CD4-positive, alpha-beta T cell (primary cell): ENCODE measurements around the gene ACAD10. TPM values are rescaled to one million over a fixed set of nuclear protein-coding genes. Genes with fewer than 3 reads are reported as not detected.

Source experiments
- ATAC-seq: fragments of 200-7000 bp; cut with Tn5 transposase; one replicate; pipeline ENCODE4 v1.10.0; 2022; ENCODE audit warnings: mild to moderate bottlenecking; ENCODE audit not compliant: poor library complexity
- CTCF ChIA-PET: fragments of 350-600 bp; sonication (Branson Sonifier 250); formaldehyde crosslinking; loops from one replicate; lab custom pipeline; 2021; ENCODE audit warnings: antibody characterized with exemption, inconsistent platforms; lab: Charles Lee
- POLR2A ChIA-PET: fragments of 350-600 bp; sonication (Branson Sonifier 250); formaldehyde crosslinking; loops from one replicate; lab custom pipeline; 2021; ENCODE audit warnings: antibody characterized with exemption, inconsistent platforms; lab: Charles Lee
- DNase-seq, 14 experiments: peaks; one replicate each; pipeline ENCODE4 v3.0.0-alpha.2; 2013 to 2020; ENCODE audit warnings: mixed read lengths in 2 of 14
- H3K27ac ChIP-seq, 2 donors: one replicate each; pipeline versions ENCODE4 v1.5.1 to v1.7.0; 2013; ENCODE audit warnings: low read length in 2 of 2, low read depth in 1 of 2, mild to moderate bottlenecking in 1 of 2
- H3K27me3 ChIP-seq, 2 experiments: 1 replicate in 1 of 2; 2 replicates in 1 of 2; pipeline versions ENCODE4 v1.6.1 to v1.7.0; 2013; ENCODE audit warnings: low read length in 2 of 2, control low read depth in 1 of 2, mild to moderate bottlenecking in 1 of 2, moderate library complexity in 1 of 2; ENCODE audit not compliant: insufficient read depth in 2 of 2, control insufficient read depth in 1 of 2
- H3K36me3 ChIP-seq: one replicate; pipeline ENCODE4 v1.6.1; 2013; ENCODE audit warnings: low read length, control low read depth; ENCODE audit not compliant: insufficient read depth
- H3K4me1 ChIP-seq: one replicate; pipeline ENCODE4 v1.6.1; 2013; ENCODE audit warnings: low read length, control low read depth; ENCODE audit not compliant: insufficient read depth
- H3K4me3 ChIP-seq: one replicate; pipeline ENCODE4 v1.5.1; 2013; ENCODE audit warnings: mild to moderate bottlenecking, low read length, moderate library complexity
- H3K9me3 ChIP-seq, 2 experiments: 1 replicate in 1 of 2; 2 replicates in 1 of 2; pipeline versions ENCODE4 v1.6.1 to v1.7.0; 2013; ENCODE audit warnings: low read length in 2 of 2, mild to moderate bottlenecking in 2 of 2, control low read depth in 1 of 2, moderate library complexity in 1 of 2; ENCODE audit not compliant: control insufficient read depth in 1 of 2, insufficient read depth in 1 of 2
- H3K27ac Mint-ChIP-seq: one replicate; pipeline ENCODE4 v1.8.0; 2020; ENCODE audit warnings: mixed read lengths
- H3K27me3 Mint-ChIP-seq: one replicate; pipeline ENCODE4 v1.8.0; 2021; ENCODE audit warnings: mixed read lengths
- H3K36me3 Mint-ChIP-seq: one replicate; pipeline ENCODE4 v1.8.0; 2021; ENCODE audit warnings: low read depth, mixed read lengths
- H3K4me1 Mint-ChIP-seq: one replicate; pipeline ENCODE4 v1.8.0; 2021; ENCODE audit warnings: low read depth, mixed read lengths
- H3K4me3 Mint-ChIP-seq: one replicate; pipeline ENCODE4 v1.8.0; 2020; ENCODE audit warnings: mild to moderate bottlenecking, mixed read lengths
- H3K9me3 Mint-ChIP-seq: one replicate; pipeline ENCODE4 v1.8.0; 2020; ENCODE audit warnings: mixed read lengths
- CTCF ChIP-seq: fragments of 200-600 bp; IDR thresholded peaks from one replicate; pipeline ENCODE4 v1.8.0; 2022; ENCODE audit warnings: antibody characterized with exemption, mild to moderate bottlenecking
- intact Hi-C, 2 experiments: fragments of 100-400 bp; cut with DNase I in 1 of 2; cut with micrococcal nuclease in 1 of 2; formaldehyde crosslinking; loops; one replicate each; pipeline versions ENCODE4 v1.15.1 to v1.9.0; 2023 to 2025; cut with DNase I, micrococcal nuclease
- total RNA-seq, 174 experiments: library from RNA in 2 of 174; stranded (reverse) in 2 of 174; gene quantifications; one replicate each; pipeline ENCODE4 v1.2.3 and lab custom pipeline; 2021 to 2026

The ACAD10 gene
- total RNA-seq, 2 experiments from 2014 or later = 15.8 to 17.4 TPM

- Mint-ChIP-seq H3K4me3 (no peak overlapping the region), H3K27me3 (no peaks in the 10 kb centered on the region), H3K4me1 (no peaks in the 10 kb centered on the region), H3K9me3 (no peaks in the 10 kb centered on the region), H3K27ac (no peak overlapping the region), H3K36me3 (no peaks in the 10 kb centered on the region)
- intact Hi-C loops = no loop called here
- Histone ChIP-seq H3K9me3 (no peaks in the 10 kb centered on the region), H3K27me3 (peaks cover 0 to 3% of the 10 kb centered on the region in 2 experiments), H3K36me3 (no peaks in the 10 kb centered on the region), H3K4me1 (peaks cover 10% of the 10 kb centered on the region), H3K27ac (no peak overlapping the region), H3K4me3 (no peak overlapping the region)
- POLR2A ChIA-PET = no interaction called here
- TF ChIP-seq CTCF = no peak
- DNase-seq = peak in 3 of 14 experiments; percentile 28 to 66 (median 64)
- CTCF ChIA-PET = no interaction called here
- no peak for ATAC-seq
Observed at GRCh38 chr12:111775205-111776193, 89.6 kb downstream of the ACAD10 start.

DNA sequence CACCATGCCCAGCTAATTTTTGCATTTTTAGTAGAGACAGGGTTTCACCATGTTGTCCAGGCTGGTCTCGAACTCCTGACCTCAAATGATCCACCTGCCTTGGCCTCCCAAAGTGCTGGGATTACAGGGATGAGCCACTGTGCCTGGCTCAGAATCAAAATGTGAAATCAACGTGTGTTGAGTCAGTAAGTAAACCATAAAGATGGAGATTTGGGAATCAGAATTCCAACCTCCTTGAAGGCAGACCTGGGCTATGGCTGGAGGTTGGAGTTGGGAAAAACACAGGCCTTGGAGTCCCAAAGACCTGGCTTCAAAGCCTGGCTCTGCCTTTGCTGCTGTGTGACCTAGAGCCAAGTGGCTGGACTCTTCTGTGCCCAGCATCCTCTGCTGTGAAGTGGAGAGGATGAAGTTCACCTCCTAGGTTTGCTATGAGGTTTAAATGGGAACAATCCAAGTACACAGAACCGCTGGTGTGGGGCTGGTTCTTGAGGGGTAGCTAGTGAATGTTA is 91.0 kb downstream of the ACAD10 start:
- ChIA-PET POLR2A (no interaction called here), CTCF (no interaction called here)
- DNase-seq (no peak), ATAC-seq (no peak)
- Histone ChIP-seq H3K4me1 (peaks cover 10% of the 10 kb centered on the region), H3K36me3 (no peaks in the 10 kb centered on the region), H3K4me3 (no peak overlapping the region), H3K9me3 (peaks cover 4 to 5% of the 10 kb centered on the region in 2 experiments), H3K27ac (no peak overlapping the region), H3K27me3 (peaks cover 0 to 3% of the 10 kb centered on the region in 2 experiments)
- TF ChIP-seq CTCF = no peak
- intact Hi-C loops = no loop called here
- no peaks in the 10 kb centered on the region for H3K9me3 Mint-ChIP-seq
- no peak overlapping the region for H3K27ac Mint-ChIP-seq
- no peak overlapping the region for H3K4me3 Mint-ChIP-seq
- H3K36me3 Mint-ChIP-seq = no peaks in the 10 kb centered on the region
- H3K27me3 Mint-ChIP-seq = no peaks in the 10 kb centered on the region
- H3K4me1 Mint-ChIP-seq = no peaks in the 10 kb centered on the region

- CTCF ChIA-PET = no interaction called here
- intact Hi-C loops = no loop called here
- Histone ChIP-seq H3K4me1 (peaks cover 10% of the 10 kb centered on the region), H3K9me3 (peaks cover 4 to 5% of the 10 kb centered on the region in 2 experiments), H3K27me3 (peaks cover 0 to 3% of the 10 kb centered on the region in 2 experiments), H3K27ac (no peak overlapping the region), H3K36me3 (no peaks in the 10 kb centered on the region), H3K4me3 (no peak overlapping the region)
- Mint-ChIP-seq H3K4me1 (no peaks in the 10 kb centered on the region), H3K36me3 (no peaks in the 10 kb centered on the region), H3K9me3 (no peaks in the 10 kb centered on the region), H3K27ac (no peak overlapping the region), H3K27me3 (no peaks in the 10 kb centered on the region), H3K4me3 (no peak overlapping the region)
- no peak for TF ChIP-seq CTCF
- POLR2A ChIA-PET = no interaction called here
- ATAC-seq = no peak
- DNase-seq = peak in 2 of 14 experiments; percentile 43 to 51
Observed at GRCh38 chr12:111777345-111778045, 91.6 kb downstream of the ACAD10 start.
